ENCODE measurements around the gene CERS1.

Gene CERS1

DNA sequence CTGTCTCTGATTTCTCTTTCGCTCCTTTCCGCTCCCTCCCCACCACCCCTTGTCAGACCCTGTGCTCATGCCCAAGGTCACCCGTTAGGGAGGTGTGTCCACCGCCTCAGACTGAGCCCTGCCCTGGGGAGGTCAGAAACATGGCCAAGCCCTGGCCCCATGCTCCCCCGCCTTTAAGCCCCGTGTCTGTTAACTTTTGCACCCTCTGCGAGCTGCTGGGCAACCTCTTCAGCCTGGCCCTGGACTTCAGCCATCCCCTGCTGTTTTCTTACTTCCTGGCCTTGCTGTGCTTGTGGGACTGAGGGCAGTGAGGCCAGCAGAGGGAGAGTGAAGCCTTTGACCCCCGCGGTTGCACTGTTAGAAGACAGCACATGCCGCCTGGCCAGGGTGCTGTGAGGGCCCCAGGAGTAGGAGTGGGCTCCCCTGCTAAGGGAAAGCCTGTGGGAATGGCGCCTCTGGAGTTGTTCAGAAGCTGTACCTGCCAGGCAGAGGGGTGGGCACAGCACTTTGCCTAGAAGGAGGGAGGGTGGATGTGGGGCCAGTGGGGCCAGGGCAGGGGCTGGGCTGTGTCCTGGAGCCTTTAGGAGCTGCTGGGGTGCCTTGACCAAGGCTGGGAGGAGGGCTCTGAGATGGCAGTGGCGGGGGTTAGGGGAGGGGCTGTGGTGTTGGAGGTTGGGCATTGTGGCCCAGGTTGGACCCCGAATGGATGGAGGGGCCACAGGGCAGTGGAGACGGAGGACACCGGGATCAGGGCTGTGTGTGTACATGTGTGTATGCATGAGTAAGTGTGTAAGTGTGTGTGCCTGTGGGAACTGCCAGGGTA, 56.3 kb downstream of the CERS1 start:
- DNase-seq (ENCODE audit: low read depth) = no peak

DNA sequence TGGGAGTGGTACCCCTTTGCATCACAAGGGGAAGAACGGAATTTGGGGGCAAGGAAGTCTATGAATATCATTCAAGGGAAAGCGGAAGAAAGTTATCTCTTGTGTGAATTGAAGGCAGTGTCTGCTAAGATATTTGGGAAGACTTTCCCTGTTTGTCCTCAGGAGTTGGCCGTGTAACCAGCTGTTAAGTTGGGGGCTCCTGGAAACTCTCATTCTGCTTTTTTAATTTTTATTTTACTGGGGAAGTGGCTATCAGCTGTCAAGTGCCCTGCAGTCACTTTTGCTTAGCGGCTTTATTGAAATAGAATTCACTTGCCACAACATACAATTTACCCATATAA, 61.3 kb downstream of the CERS1 start:
- DNase-seq (ENCODE audit: low read depth) = no peak

DNA sequence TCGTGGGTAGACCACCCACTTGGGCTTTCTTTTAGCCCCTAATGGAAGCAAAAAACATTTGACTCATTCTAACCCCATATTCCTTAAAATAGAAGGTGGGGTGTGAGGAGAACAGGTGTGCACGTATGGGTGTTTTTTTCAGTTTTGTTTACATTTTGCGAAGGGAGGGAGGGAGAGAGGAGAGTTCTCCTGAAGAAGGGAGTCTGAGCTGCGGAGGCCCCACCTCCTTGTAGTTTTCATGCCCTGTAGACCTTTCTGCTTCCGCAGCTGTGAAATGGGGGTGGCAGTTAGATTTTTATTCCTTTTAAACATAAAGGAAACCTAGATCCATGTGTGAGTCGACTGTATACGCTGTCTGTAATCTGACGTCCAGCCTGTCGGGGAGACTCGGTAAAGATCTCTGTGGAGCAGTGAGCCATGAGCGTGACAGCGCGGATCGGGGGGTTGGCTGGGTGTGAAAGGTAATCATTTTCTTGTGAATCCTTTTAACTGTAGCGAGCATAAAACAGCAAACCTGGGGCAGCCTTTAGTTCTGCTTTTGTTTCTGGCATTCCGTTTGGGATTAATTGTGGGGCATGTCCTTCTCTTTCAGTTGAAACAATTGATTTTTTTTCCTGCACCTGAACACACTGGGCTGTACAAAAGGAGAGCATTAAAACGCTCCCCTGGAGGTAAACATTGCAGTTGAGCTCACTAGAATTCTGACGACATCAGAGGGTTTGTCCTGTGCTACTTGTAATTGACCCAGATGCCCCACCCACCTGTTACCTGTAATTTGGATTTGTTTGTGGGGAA, 61.9 kb downstream of the CERS1 start:
- peak; percentile 26 for DNase-seq (ENCODE audit: low read depth)

DNA sequence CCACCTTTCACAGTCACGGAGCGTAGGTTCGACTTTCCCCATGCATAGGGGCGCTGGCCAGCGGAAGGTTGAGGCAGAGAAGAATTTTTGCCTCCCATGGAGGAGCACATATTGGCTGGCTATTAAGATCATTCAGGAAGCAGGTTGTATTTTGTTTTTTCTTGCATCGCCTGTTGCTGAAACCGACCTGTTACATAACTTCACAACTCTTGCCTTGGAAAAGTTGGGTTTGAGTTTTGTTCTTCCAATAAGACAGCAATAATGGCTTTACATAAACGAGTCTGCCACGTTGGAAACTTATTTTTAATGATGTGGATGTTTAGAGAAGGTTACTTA, 62.8 kb downstream of the CERS1 start:
- peak; percentile 27 for DNase-seq (ENCODE audit: low read depth)

DNA sequence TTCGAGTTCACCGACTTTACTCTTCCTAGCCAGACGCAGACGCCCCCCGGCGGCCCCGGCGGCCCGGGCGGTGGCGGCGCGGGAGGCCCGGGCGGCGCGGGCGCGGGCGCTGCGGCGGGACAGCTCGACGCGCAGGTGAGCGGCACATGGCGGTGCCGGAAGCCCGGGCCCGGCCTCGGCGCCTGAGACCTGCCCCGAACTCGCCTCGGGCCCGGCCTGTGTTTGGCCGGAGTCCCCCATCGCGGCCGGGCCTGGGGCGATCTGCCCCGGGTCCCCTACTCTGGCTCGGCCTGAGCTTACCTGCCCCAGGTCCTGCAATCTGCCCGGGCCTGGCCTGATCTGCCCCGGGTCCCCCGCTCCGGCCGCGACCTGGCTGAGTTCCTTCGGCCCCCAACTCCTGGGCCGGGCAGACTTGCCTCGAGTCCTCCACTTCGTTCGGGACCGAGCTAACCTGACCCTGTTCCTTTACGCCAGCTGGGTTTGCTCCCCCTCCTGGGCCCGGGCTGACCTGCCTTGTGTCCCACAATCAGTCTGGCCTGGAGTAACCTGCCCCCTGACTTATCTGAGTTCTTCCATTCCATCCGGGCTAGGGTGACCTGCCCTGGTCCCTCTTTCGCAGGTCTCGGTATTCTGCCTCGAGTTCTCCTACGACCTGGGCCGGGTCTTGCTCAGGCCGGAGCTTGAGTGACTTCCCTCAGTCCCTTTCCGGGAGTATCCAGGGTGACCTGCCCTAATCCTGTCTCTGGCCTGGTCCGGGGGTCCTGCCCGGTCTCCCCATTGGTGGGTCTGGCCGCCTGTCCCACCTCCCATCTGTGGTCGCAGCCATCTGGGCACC, 63.4 kb downstream of the CERS1 start:
- DNase-seq (ENCODE audit: low read depth) = peak; percentile 66

DNA sequence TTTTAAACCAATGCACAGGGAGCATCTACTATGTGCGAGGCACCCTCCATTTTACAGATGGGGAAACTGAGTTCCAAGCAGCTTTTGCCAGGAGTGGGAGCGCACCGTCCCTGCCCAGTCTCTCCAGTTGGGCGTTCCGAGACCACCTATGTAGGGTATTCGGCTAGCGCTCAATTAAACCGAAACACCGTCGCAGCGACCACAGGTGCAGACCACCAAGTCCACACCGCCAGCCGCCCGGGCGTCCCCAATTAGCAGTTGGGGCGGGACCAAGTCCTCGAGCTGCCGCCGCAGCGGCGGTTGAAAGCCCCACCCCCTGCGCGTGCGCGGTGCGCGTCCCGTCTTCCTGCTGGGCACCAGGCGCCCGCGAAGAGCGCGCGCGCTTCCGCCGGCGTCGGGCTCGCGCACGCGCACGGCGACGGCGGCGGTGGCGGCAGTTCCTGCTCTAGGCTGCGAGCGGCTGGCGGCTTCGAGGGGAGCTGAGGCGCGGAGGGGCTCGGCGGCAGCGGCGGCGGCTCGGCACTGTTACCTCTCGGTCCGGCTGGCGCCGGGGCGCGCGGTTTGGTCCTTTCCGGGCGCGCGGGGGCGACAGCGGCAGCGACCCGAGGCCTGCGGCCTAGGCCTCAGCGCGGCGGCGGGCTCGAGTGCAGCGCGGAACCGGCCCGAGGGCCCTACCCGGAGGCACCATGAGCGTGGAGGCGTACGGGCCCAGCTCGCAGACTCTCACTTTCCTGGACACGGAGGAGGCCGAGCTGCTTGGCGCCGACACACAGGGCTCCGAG, 64.2 kb downstream of the CERS1 start, which contains the start of gene UPF1:
TSS of gene UPF1 (plus strand) at position 436 of the 782 bp plus-strand sequence. CDS start at position 687, 251 bp downstream.
- peak; percentile 93 for DNase-seq (ENCODE audit: low read depth)

DNA sequence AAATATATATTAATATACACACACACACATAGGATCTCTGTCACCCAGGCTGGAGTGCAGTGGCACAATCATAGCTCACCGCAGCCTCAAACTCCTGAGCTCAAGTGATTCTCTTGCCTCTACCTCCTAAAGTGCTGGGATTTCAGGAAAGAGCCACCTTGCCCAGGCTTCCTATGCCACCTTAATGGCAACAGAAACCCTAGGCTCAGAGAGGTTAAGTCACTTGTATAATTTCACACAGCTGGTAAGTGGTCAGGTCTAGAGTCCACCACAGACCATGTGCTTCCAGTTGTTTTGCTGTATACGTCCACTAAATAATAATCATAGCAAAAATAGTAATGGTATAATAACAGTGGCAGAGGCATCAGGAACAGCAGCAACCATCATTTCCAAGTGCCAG, 65.5 kb downstream of the CERS1 start:
- DNase-seq (ENCODE audit: low read depth) = no peak

DNA sequence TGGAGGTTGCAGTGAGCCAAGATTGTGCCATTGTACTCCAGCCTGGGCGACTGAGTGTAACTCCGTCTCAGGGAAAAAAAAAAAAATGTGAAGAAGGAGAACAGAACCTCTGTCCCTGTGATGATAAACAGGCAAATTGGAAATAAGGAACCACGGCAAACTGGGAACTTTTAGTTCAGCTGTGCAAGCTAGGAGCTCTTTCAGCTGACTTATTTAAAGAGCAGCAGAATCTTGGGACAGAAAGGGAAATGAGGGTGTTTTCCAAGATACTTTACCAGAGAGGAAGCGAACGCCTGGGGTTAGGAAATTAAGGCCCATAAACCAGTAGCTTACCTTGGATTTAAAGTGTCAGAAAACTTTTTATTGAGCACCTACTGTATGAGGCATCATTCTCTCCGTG, 67.2 kb downstream of the CERS1 start:
- DNase-seq (ENCODE audit: low read depth) = no peak
